Esophagus muscularis mucosa (tissue), 4 donors: ENCODE data around the gene SLAIN2.

Experiments used
- CTCF ChIP-seq, 3 experiments: fragments of 200-600 bp in 2 of 3; fragments of 450-650 bp in 1 of 3; sonication (generic) in 2 of 3; IDR thresholded peaks; one replicate each; pipeline ENCODE4 v1.5.1; 2017 to 2019; ENCODE audit warnings: antibody characterized with exemption in 3 of 3, mild to moderate bottlenecking in 2 of 3, moderate library complexity in 1 of 3
- EP300 ChIP-seq: sonication (generic); formaldehyde crosslinking; IDR thresholded peaks from one replicate; pipeline ENCODE4 v1.6.1; 2017; ENCODE audit warnings: antibody characterized with exemption
- POLR2A ChIP-seq: fragments of 450-650 bp; IDR thresholded peaks from one replicate; pipeline ENCODE4 v1.6.1; 2017; ENCODE audit warnings: antibody characterized with exemption, moderate library complexity, mild to moderate bottlenecking, low read depth
- POLR2AphosphoS5 ChIP-seq, 2 donors: sonication (generic); formaldehyde crosslinking; IDR thresholded peaks; one replicate each; pipeline ENCODE4 v1.6.1; 2017; ENCODE audit warnings: antibody characterized with exemption in 2 of 2

GRCh38 chr4:48388525-48389154 is 47.3 kb downstream of the SLAIN2 start:
- TF ChIP-seq CTCF (IDR thresholded peaks at IDR 0.05) (no peak), POLR2A (no peak), POLR2AphosphoS5 (IDR thresholded peaks at IDR 0.05) (no peak), EP300 (no peak)
